NCI-H187 (cell line): ENCODE measurements around the gene CFAP77.

Experiments
- DNase-seq, 2 experiments: peaks; one replicate each; lab custom pipeline; 2025; lab: John Stamatoyannopoulos, UW

CFAP77 gene

GRCh38 chr9:132488626-132489025, 78.6 kb downstream of the CFAP77 start:
- no peak for DNase-seq

- DNase-seq: no peak
These were observed 79.5 kb downstream of the CFAP77 start for GRCh38 chr9:132489536-132489935.

GRCh38 chr9:132494857-132495256, 84.8 kb downstream of the CFAP77 start:
- DNase-seq: no peak

GRCh38 chr9:132497731-132498130, 87.7 kb downstream of the CFAP77 start:
- no peak for DNase-seq

GRCh38 chr9:132498531-132499210, 88.7 kb downstream of the CFAP77 start:
- DNase-seq: no peak

GRCh38 chr9:132499251-132499650, 89.2 kb downstream of the CFAP77 start:
- DNase-seq: no peak

GRCh38 chr9:132500193-132500592, 90.2 kb downstream of the CFAP77 start:
- DNase-seq: no peak

- DNase-seq: no peak
These were observed 92.5 kb downstream of the CFAP77 start for GRCh38 chr9:132502480-132502879.

GRCh38 chr9:132503116-132503515, 93.1 kb downstream of the CFAP77 start:
- no peak for DNase-seq

GRCh38 chr9:132504488-132504887, 94.5 kb downstream of the CFAP77 start:
- DNase-seq: no peak

GRCh38 chr9:132505991-132506655, 96.1 kb downstream of the CFAP77 start:
- no peak for DNase-seq

GRCh38 chr9:132506977-132507669, 97.1 kb downstream of the CFAP77 start:
- no peak for DNase-seq

- no peak for DNase-seq
These were observed 97.9 kb downstream of the CFAP77 start for GRCh38 chr9:132507670-132508469.

- no peak for DNase-seq
These were observed 100.2 kb downstream of the CFAP77 start for GRCh38 chr9:132509928-132510874.

GRCh38 chr9:132511191-132511999, 101.4 kb downstream of the CFAP77 start:
- no peak for DNase-seq

GRCh38 chr9:132513416-132513815, 103.4 kb downstream of the CFAP77 start:
- DNase-seq: no peak

- DNase-seq: no peak
These were observed 104.2 kb downstream of the CFAP77 start for GRCh38 chr9:132514011-132514744.

- no peak for DNase-seq
These were observed 104.8 kb downstream of the CFAP77 start for GRCh38 chr9:132514821-132515220.

- no peak for DNase-seq
These were observed 106.3 kb downstream of the CFAP77 start for GRCh38 chr9:132516301-132516700.

GRCh38 chr9:132516911-132517310, 106.9 kb downstream of the CFAP77 start:
- DNase-seq: no peak
